Body of pancreas (tissue), 4 donors: Measurements from ENCODE around the gene ZNF334. TPM values are rescaled to one million over a fixed set of nuclear protein-coding genes. Genes with fewer than 3 reads are reported as not detected.

Source experiments
- ATAC-seq: fragments of 150-250 bp; one replicate; pipeline ENCODE4 v1.9.1; 2016
- DNase-seq, 4 donors: peaks; one replicate each; pipeline ENCODE4 v3.0.0-alpha.2; 2019
- H3K27ac ChIP-seq, 4 donors: fragments of 200-600 bp; sonication (generic); 1 replicate in 3 of 4; 2 replicates in 1 of 4; pipeline versions ENCODE4 v1.5.1 to v1.6.1; 2016 to 2019; ENCODE audit warnings: mild to moderate bottlenecking in 1 of 4, mixed read lengths in 1 of 4, moderate library complexity in 1 of 4
- H3K27me3 ChIP-seq, 2 donors: fragments of 200-600 bp; sonication (generic); one replicate each; pipeline ENCODE4 v1.6.0; 2016; ENCODE audit warnings: mild to moderate bottlenecking in 1 of 2
- H3K36me3 ChIP-seq, 2 donors: fragments of 200-600 bp; sonication (generic); replicated peaks in 1 of 2; 2 replicates each; pipeline ENCODE4 v1.5.1; 2016; ENCODE audit warnings: low read depth in 2 of 2; ENCODE audit not compliant: insufficient read depth in 1 of 2
- H3K4me1 ChIP-seq: fragments of 200-600 bp; sonication (generic); one replicate; pipeline ENCODE4 v1.6.0; 2016
- H3K4me3 ChIP-seq, 2 donors: fragments of 200-600 bp; sonication (generic); 1 replicate in 1 of 2; 2 replicates in 1 of 2; pipeline ENCODE4 v1.5.1; 2016 to 2019
- H3K9me3 ChIP-seq, 3 donors: fragments of 200-600 bp; sonication (generic); 1 replicate in 2 of 3; 2 replicates in 1 of 3; pipeline ENCODE4 v1.5.1; 2016
- CTCF ChIP-seq, 7 experiments: fragments of 450-650 bp in 4 of 7; fragments of 200-600 bp in 3 of 7; sonication (generic) in 3 of 7; IDR thresholded peaks; one replicate each; pipeline ENCODE4 v1.5.1; 2016 to 2019; ENCODE audit warnings: antibody characterized with exemption in 7 of 7
- POLR2A ChIP-seq, 3 donors: fragments of 450-650 bp; IDR thresholded peaks; one replicate each; pipeline ENCODE4 v1.6.1; 2016; ENCODE audit warnings: antibody characterized with exemption in 3 of 3, mild to moderate bottlenecking in 2 of 3
- WGBS, 2 donors: methylation state at CpG; one replicate each; pipeline ENCODE4 v1.1.5; 2017; 5-methylcytosine and 5-hydroxymethylcytosine counted together
- intact Hi-C: fragments of 100-400 bp; cut with DNase I; formaldehyde crosslinking; loops from one replicate; pipeline ENCODE4 v1.15.1; 2023
- total RNA-seq, 2 donors: library from RNA; depleted of rRNA; stranded (reverse); fragments of >200 nt; gene quantifications; one replicate each; pipeline ENCODE4 v1.1.0, GENCODE V29; 2016

The ZNF334 gene
- total RNA-seq, 2 donors from 2014 or later: 11.2 to 13.8 TPM

- peaks cover 13% of the 10 kb centered on the region for H3K4me1 ChIP-seq
- no peak overlapping the region for H3K27ac ChIP-seq
- H3K27me3 ChIP-seq: no peaks in the 10 kb centered on the region
- ATAC-seq: no peak
- DNase-seq: no peak
- 89 to 96% methylated on average over 3 of the region's 3 CpGs for WGBS, 2 donors
- TF ChIP-seq POLR2A (IDR thresholded peaks at IDR 0.05) (no peak), CTCF (IDR thresholded peaks at IDR 0.05) (no peak)
- no peaks in the 10 kb centered on the region for H3K36me3 ChIP-seq
- intact Hi-C loops: no loop called here
- H3K4me3 ChIP-seq: no peak overlapping the region
- no peaks in the 10 kb centered on the region for H3K9me3 ChIP-seq
Measured at GRCh38 chr20:46559001-46559400, 45.6 kb upstream of the ZNF334 start.

GRCh38 chr20:46558511-46558959, 45.2 kb upstream of the ZNF334 start:
- intact Hi-C loops: no loop called here
- Histone ChIP-seq H3K27me3 (no peaks in the 10 kb centered on the region), H3K4me1 (peaks cover 13% of the 10 kb centered on the region), H3K36me3 (no peaks in the 10 kb centered on the region), H3K27ac (no peak overlapping the region), H3K9me3 (no peaks in the 10 kb centered on the region), H3K4me3 (no peak overlapping the region)
- DNase-seq (peak in 1 of 4 donors; percentile 10), ATAC-seq (no peak)
- TF ChIP-seq CTCF (IDR thresholded peaks at IDR 0.05): no peak
- no peak for TF ChIP-seq POLR2A (IDR thresholded peaks at IDR 0.05)
- WGBS, 2 donors: 72% methylated on average over 4 to 5 of the region's 5 CpGs

GRCh38 chr20:46557231-46557956, 44.0 kb upstream of the ZNF334 start:
- Histone ChIP-seq H3K4me3 (no peak overlapping the region), H3K9me3 (no peaks in the 10 kb centered on the region), H3K27me3 (no peaks in the 10 kb centered on the region), H3K27ac (no peak overlapping the region), H3K4me1 (peaks cover 4% of the 10 kb centered on the region), H3K36me3 (no peaks in the 10 kb centered on the region)
- ATAC-seq (no peak), DNase-seq (no peak)
- TF ChIP-seq POLR2A (IDR thresholded peaks at IDR 0.05) (no peak), CTCF (IDR thresholded peaks at IDR 0.05) (no peak)
- intact Hi-C loops: no loop called here
- WGBS, 2 donors: 71 to 72% methylated on average over 8 of the region's 8 CpGs

GRCh38 chr20:46555370-46555956, 42.1 kb upstream of the ZNF334 start:
- intact Hi-C loops: no loop called here

More at GRCh38 chr20:46555370-46555956, 42.1 kb upstream of the ZNF334 start:
- 76 to 83% methylated on average over 4 of the region's 4 CpGs for WGBS, 2 donors
- Histone ChIP-seq H3K9me3 (no peaks in the 10 kb centered on the region), H3K4me1 (no peaks in the 10 kb centered on the region), H3K27me3 (no peaks in the 10 kb centered on the region), H3K27ac (no peak overlapping the region), H3K36me3 (no peaks in the 10 kb centered on the region), H3K4me3 (no peak overlapping the region)
- DNase-seq (no peak), ATAC-seq (no peak)
- TF ChIP-seq POLR2A (IDR thresholded peaks at IDR 0.05) (no peak), CTCF (IDR thresholded peaks at IDR 0.05) (no peak)
